ENCODE measurements around the gene INTS11.
"Not testable (repeated sequence)": the region's sequence is repeated elsewhere in the genome, so short reads cannot be mapped to it uniquely, and the experiment has no call there.

The INTS11 gene

DNA sequence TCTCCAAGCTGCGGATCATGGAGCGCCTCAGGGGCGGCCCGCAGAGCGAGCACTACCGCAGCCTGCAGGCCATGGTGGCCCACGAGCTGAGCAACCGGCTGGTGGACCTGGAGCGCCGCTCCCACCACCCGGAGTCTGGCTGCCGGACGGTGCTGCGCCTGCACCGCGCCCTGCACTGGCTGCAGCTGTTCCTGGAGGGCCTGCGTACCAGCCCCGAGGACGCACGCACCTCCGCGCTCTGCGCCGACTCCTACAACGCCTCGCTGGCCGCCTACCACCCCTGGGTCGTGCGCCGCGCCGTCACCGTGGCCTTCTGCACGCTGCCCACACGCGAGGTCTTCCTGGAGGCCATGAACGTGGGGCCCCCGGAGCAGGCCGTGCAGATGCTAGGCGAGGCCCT is 2.8 kb upstream of the INTS11 start:
- no peak for DNase-seq

DNA sequence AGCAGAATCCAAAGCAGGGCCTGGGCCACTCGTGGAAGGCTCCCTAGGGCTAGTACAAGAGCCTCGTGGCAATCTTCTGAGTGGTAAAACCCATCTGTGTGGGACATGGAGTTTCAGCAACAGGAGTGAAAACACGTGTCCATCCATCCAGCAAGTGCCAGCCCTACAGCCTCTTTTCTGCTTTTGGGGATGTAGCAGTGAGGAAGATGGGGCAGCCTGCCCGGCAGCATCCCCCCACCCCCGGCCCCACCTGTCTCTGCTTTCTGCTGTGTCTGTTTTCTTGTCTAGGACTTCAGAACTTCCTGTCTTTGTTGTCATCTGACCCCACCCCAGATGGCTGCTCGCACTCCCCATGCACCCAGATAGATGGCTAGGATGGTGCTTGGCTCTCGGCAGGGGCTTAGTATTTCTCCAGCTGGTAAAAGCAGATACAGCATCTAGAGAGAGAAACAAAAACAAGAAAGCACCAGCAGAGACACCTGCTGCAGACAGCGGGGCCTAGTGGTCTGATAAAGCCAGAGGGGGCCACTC is 1.7 kb upstream of the INTS11 start:
- DNase-seq = no peak

DNA sequence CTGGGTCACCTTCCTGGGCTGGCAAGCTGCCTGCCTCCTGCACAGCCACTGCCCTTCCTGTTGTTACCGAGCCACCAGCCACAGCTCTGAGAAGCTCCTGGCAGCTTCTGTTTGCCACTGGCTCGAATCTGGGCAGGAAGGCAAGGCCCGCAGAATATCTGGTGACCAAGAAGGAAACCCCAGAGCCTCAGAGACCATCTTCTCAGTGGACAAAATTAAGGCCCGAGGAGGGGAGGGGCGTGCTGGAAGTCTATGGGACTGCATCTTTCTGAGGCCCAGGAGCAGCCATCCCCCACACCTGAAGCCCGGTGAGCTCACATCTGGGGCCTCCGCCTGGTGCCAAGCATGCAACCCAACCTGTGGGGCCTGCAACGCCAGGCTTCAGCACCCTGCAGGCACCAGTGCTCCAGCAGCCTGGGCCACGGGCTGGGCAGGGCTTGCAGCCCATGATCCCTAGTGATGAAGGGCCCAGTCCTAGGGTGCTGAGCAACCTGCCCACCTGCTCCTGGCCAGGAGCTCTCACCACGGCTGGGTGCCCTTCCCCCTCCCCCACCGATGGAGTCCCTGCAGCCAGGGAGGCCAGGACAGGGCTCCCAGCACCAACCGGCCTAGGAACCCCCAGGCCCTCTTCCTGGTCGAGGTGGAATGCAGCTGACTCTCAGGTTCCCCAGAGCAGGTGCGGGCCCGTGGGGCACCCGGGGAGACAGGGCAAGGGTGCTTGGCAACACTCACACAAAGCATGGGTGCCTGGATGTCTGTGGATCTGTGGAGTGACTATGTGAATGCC is 1.0 kb upstream of the INTS11 start:
- DNase-seq = no peak

DNA sequence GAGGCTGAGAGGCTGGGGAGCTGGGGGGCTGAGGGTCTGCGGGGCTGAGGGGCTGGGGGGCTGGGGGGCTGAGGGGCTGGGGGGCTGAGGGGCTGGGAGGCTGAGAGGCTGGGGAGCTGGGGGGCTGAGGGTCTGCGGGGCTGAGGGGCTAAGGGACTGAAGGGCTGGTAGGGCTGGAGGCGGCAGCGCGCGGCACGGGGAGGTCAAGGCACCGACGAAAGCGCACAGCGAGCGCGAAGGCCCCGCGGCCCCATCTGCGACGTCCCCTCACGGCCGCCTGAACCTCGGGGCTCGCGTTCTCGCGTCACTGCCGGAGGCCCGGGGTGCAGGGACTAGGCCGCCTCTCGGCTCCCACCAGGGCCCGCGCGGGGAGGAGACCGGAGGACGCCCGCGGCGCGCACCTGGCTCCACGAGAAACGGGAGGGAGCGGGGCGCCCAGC is 356 bp downstream of the INTS11 start:
- no peak for DNase-seq

DNA sequence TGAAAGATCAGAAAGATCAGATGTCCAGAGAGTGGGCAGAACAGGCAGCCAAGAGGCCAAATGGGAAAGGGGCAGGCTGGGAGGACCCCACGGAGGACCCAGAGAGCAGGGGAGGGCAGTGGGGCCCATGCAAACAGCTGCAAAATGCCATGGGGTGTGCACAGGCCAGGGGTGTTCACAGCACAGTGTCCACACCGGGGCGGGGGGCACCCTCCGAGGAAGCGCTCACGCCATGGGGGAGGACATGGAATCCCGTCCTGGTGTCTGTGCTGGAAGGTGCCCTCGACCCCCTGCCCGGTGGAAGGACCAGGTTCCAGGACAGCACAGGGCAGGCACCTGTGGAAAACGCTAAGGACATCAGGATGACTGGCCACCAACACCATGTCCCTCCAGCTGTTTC is 1.5 kb downstream of the INTS11 start:
- no peak for DNase-seq

DNA sequence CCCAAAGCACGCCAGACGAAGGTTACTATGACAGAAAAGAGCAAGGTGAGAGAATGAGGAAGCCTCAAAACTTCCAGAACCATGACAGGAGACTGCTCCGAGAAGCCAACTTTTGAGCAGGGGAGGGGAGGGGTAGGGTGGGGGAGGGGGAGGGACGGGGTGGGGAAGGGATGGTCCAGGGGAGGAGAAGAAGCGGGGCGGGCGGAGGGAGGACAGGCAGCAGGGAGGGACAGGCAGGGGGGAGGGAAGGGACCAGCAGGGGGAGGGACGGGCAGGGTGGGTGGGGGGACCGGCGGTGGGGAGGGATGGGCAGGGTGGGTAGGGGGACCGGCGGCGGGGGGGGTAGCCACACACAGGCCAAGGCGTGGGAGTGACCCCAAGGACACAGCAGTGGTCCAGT is 2.0 kb downstream of the INTS11 start:
- DNase-seq = no peak

DNA sequence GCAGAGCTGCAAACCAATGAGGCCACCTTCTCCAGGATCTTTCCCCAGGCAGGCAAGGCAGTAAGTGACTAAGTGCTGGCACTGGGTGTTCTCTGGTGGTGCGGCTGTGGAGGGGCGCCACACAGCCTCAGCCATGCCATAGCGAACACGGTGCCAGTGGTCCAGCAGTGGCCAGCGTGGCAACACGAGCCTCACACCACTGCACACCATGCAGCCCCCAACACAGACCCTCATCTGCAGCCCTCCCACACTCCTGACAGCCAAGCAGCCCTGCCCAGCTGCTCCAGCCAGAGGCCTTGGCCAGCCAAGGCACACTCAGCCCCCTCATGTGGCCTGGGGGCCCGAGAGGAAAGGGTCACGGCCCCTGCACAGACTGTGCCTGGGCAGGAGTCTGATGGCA is 3.0 kb downstream of the INTS11 start:
- DNase-seq = no peak

DNA sequence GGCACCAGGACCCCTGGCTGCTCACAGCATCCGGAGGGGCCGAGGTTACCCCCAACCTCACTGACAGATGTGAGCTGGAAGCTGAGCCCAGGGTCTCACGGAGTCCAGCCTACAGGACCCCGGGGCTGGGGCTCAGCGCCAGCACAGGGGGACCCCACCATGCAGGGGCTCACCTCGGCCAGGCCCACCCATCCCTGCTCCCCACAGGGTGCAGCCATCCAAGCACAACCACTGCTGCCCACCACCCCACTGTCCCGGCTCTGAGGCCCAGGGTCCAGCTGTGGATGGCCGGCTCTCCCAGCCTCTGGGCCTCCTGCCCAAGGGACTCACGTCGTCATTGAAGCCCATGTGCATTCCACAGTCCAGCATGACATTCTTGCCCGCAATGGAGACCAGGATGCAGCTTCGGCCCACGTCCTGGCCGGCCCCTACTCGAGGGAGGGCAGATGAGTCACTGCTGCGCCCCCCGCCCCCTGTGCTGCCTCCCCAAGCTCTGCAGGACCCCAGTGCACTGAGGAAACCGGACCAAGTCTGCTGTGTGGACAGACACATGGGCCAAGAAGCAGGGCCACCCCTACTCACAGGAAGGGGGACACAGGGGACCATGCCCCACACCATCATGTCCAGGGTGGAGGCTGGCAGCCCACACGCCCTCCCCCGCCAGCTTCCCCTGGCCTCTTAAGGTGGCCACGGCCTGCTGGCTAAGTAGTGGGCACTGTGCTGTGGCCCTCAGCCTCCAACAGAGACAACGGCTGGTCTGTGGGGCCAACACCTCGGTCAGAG is 3.6 kb downstream of the INTS11 start:
- no peak for DNase-seq

DNA sequence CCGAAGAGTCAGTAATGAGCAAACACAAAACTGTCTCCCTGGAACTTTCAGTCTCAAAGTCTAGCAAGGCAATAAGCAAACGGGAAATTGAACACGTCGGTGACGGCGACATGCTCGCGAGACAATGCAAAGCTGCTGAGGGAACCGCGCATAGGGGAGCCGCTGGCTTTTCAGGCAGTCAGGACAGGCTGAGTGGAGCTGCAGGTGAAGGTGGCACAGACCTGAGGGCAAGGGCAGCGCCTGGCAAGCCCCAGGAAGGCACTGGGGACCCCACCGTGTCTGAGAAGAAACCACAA is 4.9 kb downstream of the INTS11 start:
- no peak for DNase-seq

DNA sequence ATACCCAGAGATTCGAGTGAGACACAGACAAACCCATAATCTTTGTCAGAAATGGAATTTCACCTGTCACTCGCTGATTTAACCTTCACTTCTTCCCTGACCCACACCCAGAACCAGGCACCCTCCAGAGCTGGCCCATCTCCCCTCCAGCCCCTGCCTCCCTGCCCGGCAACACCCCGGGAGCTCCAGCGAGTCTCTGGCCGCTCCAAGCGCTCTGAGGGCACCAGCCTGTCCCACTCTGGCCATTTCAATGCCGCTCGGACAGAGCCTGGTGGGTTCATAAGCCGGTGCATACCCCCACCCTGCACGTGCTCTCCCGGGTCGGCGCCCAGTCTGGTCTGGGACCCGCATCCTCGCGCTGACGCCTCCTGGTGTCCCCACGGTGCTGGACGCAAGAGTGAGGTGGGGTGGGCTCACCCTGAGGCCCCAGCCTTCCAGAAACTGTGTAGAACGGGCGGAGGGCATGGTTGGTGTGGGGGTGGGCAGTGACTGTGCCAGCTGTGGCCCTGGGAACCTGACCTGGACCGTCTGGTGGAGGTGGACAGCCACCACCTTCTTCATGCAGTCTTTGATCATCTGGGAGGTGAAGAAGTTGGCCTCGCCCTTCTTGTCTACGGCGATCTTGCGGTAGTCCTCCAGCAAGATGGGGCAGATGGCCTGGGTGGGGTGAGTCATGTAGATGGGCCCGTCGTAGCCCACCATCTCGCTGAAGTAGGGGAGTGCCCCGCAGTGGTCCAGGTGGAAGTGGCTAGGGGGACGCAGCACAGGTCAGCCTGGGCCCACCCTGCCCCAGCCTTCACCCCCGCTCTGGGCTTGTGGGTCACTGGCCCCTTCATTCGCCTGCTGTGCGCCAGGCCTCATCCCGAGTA is 5.4 kb downstream of the INTS11 start:
- no peak for DNase-seq

DNA sequence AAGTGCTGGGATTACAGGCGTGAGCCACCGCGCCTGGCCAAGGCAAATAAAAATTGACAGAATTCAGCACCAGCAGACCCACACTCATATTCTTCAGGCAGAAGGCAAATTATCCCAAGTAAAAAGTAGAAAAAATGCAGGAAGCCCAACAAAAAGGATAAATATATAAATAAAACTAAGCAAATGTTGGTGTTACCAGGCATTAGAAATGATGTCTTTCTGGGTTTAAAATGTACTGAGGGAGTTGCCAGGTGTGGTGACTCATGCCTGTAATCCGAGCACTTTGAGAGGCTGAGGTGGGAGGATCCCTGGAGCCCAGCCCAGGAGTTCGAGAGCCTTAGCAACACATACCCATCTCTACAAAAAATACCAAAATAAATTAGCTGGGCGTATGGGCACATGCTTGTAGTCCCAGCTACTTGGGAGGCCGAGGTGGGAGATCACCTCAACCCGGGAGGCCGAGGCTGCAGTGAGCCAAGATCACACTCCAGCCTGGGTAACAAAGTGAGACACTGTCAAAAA is 6.3 kb downstream of the INTS11 start:
- no peak for DNase-seq

DNA sequence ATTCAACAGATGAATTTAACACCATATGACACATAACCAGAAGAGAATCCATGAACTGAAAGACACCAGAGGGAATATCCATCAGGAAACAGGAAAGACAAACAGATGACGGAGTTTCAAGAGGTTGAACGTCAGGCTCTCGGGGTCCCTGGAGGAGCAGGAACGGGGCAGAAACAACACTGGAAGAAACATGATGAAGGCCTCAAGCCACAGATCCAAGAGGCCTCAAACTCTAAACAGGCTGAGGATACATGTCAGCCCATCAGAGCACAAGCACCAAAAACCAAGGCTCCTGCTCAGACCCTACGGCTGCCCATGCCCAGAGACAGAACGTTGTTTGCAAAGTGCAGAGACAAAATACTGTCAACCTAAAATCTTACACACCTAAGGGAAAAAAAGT is 7.0 kb downstream of the INTS11 start:
- DNase-seq = no peak

DNA sequence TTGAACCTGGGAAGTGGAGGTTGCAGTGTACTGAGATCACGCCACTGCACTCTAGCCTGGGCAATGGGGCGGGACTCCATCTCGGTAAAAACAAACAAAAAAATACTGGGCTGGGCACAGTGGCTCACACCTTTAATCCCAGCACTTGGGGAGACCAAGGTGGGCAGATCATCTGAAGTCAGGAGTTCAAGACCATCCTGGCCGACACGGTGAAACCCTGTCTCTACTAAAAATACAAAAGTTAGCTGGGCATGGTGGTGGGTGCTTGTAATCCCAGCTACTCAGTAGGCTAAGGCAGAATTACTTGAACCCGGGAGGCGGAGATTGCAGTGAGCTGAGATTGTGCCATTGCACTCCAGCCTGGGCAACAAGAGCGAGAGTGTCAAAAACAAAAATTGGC is 8.3 kb downstream of the INTS11 start:
- DNase-seq = not testable (repeated sequence)

DNA sequence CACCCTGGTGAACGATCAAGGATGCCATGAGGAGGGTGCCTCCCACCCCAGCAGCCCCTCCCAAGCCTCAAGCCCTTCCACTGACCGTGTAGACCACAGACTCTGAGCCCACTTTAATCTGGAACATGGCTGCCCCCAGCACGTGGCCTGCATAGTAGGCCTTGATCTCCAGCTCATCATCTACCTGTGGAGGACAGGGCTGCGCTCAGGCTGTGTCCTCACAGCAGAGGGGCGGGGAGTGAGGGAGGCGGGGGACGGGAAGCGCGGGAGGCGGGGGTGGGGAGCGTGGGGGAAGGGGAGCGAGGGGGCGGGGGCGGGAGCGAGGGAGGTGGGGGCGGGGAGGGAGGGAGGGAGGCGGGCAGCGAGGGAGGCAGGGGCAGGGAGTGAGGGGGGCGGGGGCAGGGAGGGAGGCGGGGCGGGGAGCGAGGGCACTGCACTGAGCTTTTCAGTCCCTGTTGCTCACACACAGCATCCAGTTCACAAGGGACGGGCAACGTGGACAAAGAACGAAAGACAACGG is 9.0 kb downstream of the INTS11 start:
- no peak for DNase-seq

DNA sequence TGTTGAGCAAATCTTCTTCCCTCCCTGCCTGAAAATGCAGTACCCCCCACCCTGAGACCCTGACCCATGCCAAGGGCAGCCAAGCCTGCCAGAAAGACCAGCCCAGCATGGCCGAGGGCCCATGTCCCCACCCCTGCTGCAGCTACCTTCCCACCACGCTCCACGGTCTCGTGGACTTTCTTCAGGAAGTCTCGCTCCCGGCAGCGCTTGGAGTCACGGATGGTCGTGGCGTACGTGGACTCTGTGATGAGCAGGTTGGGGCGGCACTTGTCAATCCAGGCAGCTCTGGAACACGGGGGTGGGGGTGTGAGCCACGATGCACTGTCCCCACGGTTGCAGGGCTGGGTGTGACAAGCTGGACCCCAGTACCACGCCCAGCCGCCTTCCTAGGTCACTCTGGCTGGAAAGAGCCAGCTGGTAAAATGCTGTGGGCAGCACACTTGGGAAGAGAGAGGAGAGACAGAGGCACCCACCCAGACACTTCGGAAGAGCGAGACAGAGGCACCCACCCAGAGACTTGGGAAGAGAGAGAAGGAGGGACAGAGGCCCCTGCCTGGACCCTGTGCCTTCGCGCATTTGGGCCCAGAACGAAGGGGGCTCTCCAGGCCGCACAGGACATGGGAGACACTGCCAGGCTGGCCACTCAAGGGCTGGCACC is 9.7 kb downstream of the INTS11 start:
- no peak for DNase-seq

DNA sequence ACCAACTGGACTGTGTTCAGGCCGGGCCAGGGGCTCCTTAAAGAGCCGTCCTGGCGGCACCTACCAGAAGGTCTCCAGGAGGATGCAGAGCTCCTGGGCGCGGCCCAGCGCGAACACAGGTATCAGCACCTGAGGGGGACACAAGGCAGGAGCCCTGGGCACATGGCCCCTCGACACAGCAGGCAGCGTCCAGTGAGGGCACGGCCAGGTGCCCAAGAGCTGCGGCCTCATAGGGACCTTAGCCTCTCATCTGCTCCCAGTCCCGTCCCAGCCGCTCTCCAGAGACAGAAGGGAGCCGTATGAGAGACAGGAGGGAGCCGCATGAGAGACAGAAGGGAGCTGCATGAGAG is 10.2 kb downstream of the INTS11 start:
- DNase-seq = no peak

DNA sequence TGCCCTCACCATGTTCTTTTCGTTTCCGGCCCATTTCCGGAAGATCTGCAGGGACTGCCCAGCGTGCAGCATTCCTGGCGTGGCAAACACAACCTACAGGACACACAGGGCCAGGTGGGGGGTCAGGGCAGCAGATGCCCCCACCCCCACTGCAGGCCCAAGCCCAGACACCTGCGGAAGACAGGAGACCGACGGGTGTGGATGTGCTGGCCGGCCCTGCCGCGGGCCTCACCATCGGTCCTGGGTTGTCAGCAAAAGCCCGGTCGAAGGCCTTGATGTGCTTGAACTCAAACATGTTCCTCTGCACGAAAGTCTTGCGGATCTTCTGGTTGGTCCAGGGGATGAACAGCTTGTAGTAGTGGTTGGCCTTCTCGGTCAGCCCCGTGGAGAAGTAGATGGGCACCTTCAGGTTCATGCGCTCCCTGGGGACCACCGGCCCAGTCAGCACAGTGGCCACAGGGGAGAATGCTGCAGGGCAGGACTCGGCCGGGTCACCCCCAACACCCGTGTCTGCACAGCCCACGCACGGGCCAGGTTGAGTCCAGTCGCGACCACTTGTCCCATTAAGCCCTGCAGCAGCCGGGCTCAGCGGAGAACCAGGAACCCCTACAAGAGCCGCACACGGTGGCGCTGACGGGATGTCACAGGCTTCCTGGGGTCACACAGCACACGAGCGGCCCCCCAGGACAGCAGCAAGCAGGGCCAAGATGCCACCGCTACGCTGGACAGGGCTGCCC is 10.8 kb downstream of the INTS11 start:
- DNase-seq = no peak

DNA sequence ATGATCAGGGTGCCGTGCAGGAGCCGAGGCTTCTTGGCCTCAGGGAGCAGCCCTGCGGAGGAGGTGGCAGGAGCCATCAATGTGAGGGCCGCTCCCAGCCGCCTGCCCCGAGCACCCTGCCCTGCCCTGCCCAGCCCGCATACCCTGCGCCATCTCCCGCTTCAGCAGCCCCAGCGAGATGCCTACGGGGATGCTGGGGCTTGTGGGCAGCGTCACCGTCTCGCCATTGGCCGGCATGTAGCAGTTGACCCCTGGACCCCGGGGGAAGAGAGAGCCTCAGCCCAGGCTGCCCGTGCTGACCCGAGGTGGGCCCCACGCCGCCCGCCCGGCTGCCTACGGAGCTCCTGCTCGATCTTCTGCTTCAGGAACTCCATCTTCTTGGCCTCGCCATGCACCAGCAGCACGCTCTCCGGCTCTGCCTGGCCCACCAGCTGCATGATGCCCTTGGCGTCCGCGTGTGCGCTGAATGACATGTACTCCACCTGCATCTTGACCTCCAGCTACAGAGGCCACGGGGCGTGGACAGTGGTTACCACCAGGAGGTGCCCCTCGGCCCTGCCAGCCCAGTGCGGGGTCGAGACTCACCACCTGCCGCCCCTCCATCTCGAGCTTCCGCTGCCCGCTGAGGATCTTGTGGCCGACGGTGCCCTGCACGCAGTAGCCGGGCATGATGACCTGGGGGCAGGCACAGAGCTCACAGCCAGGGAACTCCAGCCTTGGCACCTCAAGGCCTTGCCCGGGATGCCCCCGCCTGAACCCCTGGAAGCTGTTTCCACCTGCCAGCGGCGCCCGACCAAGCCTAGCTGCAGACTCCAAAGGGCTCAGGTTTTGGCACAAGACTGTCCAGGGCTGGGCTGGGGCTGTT is 11.8 kb downstream of the INTS11 start:
- no peak for DNase-seq

DNA sequence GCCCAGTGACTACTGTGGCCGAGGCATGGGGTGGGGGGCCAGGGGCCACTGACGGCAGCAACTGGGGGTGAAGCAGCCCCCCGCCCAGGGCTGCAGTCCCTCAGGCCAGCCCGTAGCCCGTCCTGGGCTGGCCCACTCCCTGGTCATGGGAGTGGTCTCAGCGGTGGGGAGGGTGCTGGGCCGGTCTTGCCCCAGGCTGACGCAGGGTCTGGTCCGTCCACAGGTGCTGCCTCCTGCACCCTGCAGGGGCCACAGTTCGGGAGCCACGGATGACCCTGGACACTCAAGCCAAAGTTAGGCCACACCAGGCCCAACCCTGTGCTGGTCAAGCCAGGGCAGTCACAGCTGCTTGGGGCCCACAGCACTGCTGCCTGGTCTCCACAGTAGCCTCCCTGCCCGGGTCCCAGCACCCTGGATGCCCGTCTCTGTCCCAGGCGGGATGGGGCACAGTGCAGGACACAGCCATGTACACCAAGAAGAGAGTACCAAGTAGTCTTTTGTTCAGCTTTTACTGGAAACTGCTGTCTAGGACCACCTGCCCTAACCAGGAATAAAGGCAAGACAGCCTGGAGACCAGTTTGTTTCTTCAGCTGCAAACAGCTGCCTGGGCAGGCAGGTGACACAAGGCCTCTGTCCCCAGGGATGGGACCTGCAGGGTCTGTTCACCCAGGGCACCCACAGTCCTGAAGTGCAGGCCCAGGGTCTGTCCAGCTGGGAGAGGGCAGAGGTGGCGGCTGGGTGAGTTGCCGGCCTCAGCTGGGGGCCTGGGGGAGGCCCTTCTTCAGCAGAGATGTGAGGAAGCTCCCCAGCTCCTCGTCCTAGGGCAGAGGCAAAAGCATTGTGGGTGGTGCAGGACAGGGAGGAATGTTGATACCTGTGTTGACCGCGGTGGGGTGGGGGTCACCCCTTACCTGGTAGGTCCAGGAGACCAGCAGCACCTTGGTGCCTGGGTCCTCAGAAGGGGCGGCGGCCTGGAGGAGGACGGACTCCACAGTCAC is 13.1 kb downstream of the INTS11 start:
- no peak for DNase-seq
